Smooth muscle cell of the brain vasculature (primary cell): ENCODE results near the gene PEPD.

ENCODE experiments used
- DNase-seq: peaks from one replicate; pipeline ENCODE4 v3.0.0-alpha.2; 2012; ENCODE audit warnings: low read depth, low spot score

The PEPD gene

GRCh38 chr19:33407716-33408115 is 113.9 kb downstream of the PEPD start:
- no peak for DNase-seq

DNA sequence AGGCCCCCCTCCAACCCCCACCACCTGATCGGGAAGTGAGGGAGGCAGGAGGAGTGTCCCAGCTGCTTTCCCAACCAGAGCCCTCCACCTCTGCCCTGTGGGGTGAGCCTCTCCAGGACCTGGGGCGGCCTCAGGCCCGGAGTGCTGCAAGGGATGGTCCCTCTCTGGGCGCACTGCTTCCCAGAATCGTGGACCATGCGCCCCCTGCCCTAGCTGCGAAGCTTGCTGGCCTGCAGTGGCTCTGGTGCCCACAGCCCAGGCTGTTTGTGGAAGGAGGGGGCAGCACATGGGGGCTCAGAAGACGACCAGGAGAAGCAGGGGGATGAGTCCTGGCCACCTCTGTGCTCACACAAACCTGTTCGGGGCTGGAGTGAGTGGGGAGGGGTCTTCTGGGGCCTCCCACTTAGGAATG is 114.4 kb downstream of the PEPD start:
- DNase-seq = no peak

GRCh38 chr19:33406521-33407139 is 115.0 kb downstream of the PEPD start:
- DNase-seq = no peak

- DNase-seq = no peak
Measured at GRCh38 chr19:33405553-33406461, 115.8 kb downstream of the PEPD start.

GRCh38 chr19:33405254-33405552 is 116.4 kb downstream of the PEPD start:
- DNase-seq = no peak

GRCh38 chr19:33404506-33405253 is 116.9 kb downstream of the PEPD start:
- no peak for DNase-seq

- DNase-seq = no peak
Measured at GRCh38 chr19:33403973-33404304, 117.7 kb downstream of the PEPD start.

DNA sequence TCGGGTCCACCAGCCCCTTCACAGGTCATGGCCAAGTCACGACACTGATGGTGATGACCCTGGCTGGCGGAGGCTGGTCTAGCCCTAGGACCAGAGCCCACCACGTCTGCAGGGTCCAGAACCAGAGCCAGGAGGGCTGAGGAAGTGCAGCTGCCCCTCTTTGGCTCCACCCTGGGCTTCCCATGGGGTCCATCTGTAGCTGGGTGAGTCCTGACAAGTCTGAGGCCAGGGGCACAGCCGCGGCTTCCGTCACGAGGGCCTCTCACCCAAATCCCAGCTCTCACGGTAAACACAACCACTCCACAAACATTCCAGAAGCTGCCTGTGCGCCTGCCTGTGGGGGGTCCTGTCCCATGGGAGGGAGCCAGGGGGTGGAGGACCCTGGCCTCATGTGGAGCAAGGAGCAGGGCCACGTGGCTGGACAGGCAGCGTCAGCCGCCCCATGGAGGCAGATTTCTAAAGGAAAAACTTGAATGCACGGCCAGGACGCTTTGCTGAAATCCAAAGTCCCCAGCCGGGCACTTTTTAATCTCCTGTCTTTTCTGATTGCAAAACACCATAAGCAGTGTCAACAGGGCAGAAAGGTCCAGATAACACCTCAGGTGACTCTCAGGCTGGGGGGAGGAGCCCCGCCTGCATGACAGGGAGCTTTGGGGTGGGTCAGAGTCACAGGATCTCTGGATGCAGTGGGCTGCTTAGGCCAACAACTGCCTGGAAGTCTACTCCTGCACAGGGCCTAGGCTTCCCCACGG is 118.2 kb downstream of the PEPD start:
- no peak for DNase-seq

- DNase-seq = no peak
Measured at GRCh38 chr19:33402421-33403220, 119.0 kb downstream of the PEPD start.

GRCh38 chr19:33401683-33402420 is 119.7 kb downstream of the PEPD start:
- no peak for DNase-seq

- no peak for DNase-seq
Measured at GRCh38 chr19:33400856-33401682, 120.5 kb downstream of the PEPD start.

DNA sequence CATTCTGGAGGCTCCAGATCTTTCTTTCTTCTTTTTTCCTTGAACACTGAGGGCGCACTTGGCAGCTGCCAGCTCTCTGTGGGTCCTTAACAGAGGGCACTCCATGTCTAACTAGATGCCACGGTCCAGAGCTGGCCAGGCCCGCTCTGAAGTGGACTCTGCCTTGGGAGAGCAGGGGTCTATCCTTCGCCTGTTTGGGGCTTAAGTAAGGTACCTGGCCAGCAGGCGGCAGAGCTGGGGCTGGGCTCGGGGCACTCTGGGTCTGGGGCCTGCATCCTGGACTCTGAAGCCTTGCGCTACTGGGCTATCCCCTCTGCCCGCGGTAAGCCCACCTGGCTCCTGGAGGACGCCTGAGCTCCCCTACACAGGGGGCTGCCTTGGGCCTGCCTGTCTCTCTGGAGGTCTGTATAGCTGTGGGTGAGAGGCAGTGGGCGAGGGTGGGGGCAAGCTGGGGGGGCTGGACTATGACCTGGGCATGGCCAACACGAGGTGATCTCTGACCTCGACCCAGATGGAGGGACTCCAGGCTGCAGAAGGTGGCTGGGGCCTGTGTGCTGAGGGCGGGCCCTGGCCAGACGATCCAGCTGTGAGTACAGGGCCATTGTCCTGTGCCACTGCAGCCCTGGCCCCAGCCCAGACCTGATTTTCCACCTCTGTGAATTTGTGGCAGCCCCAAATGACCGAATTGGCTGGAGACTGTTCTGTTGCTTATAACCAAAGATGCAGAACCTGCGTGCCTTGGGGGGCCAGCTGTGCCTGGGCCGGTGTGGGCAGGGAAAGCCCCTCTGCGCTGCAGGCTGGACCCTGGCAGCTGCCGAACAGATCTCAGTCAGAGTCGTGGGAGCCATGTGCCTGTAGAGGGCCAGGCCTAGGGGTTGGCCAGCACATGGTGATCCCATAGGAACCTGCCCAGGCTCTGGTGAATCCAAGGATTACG is 121.6 kb downstream of the PEPD start:
- DNase-seq = no peak

- no peak for DNase-seq
Measured at GRCh38 chr19:33399081-33399744, 122.4 kb downstream of the PEPD start.

DNA sequence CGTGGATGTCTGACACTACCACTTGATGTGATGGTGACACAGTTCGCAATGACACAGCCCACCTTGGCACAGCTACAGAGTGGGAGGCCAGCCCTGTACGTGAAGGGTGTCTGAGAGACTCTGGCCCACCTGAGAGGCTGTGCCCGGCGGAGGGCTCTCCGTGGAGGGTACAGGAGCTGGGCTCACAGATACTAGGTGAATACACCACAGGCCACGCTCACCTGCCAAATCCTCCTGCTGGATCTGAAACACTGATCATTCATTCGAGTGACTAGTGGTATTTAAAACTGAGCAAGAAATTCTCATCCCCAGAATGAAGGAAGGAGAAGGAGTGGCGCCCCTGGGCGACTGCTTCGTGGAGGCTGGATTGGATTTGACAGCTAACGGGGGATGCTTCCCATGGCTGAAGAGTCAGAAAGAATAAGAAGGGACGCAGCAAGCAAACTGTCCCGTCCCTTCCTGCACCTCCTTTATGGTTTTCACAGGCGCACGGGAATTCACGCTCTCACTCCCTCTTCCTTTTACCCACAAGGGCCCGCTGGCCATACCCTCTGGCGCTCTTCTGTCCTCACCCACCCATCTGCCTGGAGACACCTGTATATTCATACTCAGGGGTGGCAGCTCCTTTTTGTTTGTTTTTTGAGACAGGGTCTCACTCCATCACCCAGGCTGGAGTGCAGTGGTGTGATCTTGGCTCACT is 123.1 kb downstream of the PEPD start:
- no peak for DNase-seq

DNA sequence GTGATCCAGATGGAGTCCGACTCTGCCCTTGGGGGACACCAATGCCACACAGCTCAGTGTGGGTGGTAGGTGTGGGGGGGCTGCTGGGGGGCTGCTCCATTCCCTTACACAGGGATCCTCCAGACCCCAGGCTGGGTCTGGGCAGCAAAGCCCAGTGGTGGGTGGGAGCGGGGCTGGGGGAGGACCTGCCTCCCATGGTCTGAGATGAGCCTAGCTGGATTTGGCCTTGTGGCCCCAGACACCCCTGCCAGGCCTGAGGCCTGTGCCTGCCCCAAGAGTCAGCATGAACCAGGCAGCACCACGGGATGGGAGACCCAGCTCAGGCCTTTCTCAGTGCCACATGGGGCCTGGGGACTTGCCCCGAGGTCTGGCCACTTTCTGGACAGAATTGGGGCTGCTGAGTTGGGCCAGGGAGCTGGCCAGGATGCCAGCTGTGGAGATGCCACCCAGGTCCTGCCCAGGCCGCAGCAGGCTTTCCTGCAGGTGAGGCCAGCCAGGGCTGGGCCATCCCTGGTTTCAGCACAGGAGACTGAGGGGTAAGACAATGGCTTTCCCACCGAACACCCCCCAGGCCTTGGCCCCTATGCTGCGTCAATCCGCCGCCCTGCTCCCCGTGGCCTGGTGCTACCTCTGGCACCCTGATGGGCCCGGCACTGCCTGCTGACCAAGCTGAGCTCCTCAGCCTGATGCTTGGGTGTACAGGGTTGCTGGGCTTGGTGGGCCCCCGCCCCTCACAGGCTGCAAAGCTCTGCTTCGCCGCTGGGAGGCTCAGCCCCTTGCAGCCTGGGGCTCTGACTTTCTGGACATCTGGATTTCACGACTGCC is 123.8 kb downstream of the PEPD start:
- no peak for DNase-seq
